Bronchial epithelial cell (primary cell): ENCODE measurements around the gene CCDC40. TPM values are rescaled to one million over a fixed set of nuclear protein-coding genes. Genes with fewer than 3 reads are reported as not detected.

Source experiments
- DNase-seq: peaks from one replicate; pipeline ENCODE4 v3.0.0-alpha.2; 2010; ENCODE audit warnings: low read depth
- FAIRE-seq: peaks from 2 replicates; lab custom pipeline; 2011; peaks lifted over from hg19 to GRCh38; lab: Jason Lieb, UNC
- H3K27me3 ChIP-seq: 2 replicates; pipeline ENCODE4 v1.5.1; 2011; ENCODE audit warnings: low read length; ENCODE audit not compliant: control insufficient read depth, insufficient read depth
- H3K36me3 ChIP-seq: 2 replicates; pipeline ENCODE4 v1.5.1; 2011; ENCODE audit warnings: low read length; ENCODE audit not compliant: control insufficient read depth, insufficient read depth
- H3K4me3 ChIP-seq: 2 replicates; pipeline ENCODE4 v1.5.1; 2011; ENCODE audit warnings: mild to moderate bottlenecking, low read depth, low read length, control low read depth
- CTCF ChIP-seq: IDR thresholded peaks from 2 replicates; pipeline ENCODE4 v1.5.1; 2011; ENCODE audit warnings: mild to moderate bottlenecking, moderate library complexity, low read length, control low read depth, inconsistent platforms; ENCODE audit not compliant: insufficient read depth, severe bottlenecking
- total RNA-seq: library from RNA; depleted of rRNA; stranded (reverse); fragments of >200 nt; gene quantifications from 2 replicates; pipeline ENCODE4 v1.2.1, GENCODE V29; 2014

CCDC40 gene
- total RNA-seq, 1 donor from 2014 or later = 0.79 TPM

GRCh38 chr17:80124351-80124981 lies 88.0 kb downstream of the CCDC40 start:
- peak; percentile 75 for DNase-seq
- H3K27me3 ChIP-seq = no peaks in the 10 kb centered on the region

GRCh38 chr17:80125656-80126448 lies 89.4 kb downstream of the CCDC40 start:
- TF ChIP-seq CTCF = no peak
- FAIRE-seq (no peak), DNase-seq (no peak)
- no peaks in the 10 kb centered on the region for H3K27me3 ChIP-seq
- H3K4me3 ChIP-seq = no peak overlapping the region
- H3K36me3 ChIP-seq = no peaks in the 10 kb centered on the region

More at GRCh38 chr17:80124351-80124981, 88.0 kb downstream of the CCDC40 start:
- no peak for FAIRE-seq
- H3K4me3 ChIP-seq = no peak overlapping the region
- H3K36me3 ChIP-seq = no peaks in the 10 kb centered on the region
- peak; percentile 60 for TF ChIP-seq CTCF

GRCh38 chr17:80126449-80126715 lies 89.9 kb downstream of the CCDC40 start:
- DNase-seq (no peak), FAIRE-seq (peak; percentile 43)
- H3K27me3 ChIP-seq = no peaks in the 10 kb centered on the region
- no peak overlapping the region for H3K4me3 ChIP-seq
- no peaks in the 10 kb centered on the region for H3K36me3 ChIP-seq
- TF ChIP-seq CTCF = no peak

- H3K27me3 ChIP-seq = no peaks in the 10 kb centered on the region
- H3K4me3 ChIP-seq = no peak overlapping the region
- peaks cover 4% of the 10 kb centered on the region for H3K36me3 ChIP-seq
- no peak for TF ChIP-seq CTCF
- DNase-seq = peak; percentile 18
- no peak for FAIRE-seq
These were observed 92.6 kb downstream of the CCDC40 start for GRCh38 chr17:80129006-80129565.

GRCh38 chr17:80130992-80131391 lies 94.5 kb downstream of the CCDC40 start:
- no peaks in the 10 kb centered on the region for H3K27me3 ChIP-seq
- DNase-seq (no peak), FAIRE-seq (no peak)
- no peak for TF ChIP-seq CTCF
- no peak overlapping the region for H3K4me3 ChIP-seq
- peaks cover 4% of the 10 kb centered on the region for H3K36me3 ChIP-seq
